Body of pancreas (tissue), 4 donors: ENCODE data around the gene CLEC2D. TPM values are rescaled to one million over a fixed set of nuclear protein-coding genes. Genes with fewer than 3 reads are reported as not detected.
"Not testable (repeated sequence)": the region's sequence is repeated elsewhere in the genome, so short reads cannot be mapped to it uniquely, and the experiment has no call there.

Experiments
- ATAC-seq: fragments of 150-250 bp; one replicate; pipeline ENCODE4 v1.9.1; 2016
- DNase-seq, 4 donors: peaks; one replicate each; pipeline ENCODE4 v3.0.0-alpha.2; 2019
- H3K27ac ChIP-seq, 4 donors: fragments of 200-600 bp; sonication (generic); 1 replicate in 3 of 4; 2 replicates in 1 of 4; pipeline versions ENCODE4 v1.5.1 to v1.6.1; 2016 to 2019; ENCODE audit warnings: mild to moderate bottlenecking in 1 of 4, mixed read lengths in 1 of 4, moderate library complexity in 1 of 4
- H3K27me3 ChIP-seq, 2 donors: fragments of 200-600 bp; sonication (generic); one replicate each; pipeline ENCODE4 v1.6.0; 2016; ENCODE audit warnings: mild to moderate bottlenecking in 1 of 2
- H3K36me3 ChIP-seq, 2 donors: fragments of 200-600 bp; sonication (generic); replicated peaks in 1 of 2; 2 replicates each; pipeline ENCODE4 v1.5.1; 2016; ENCODE audit warnings: low read depth in 2 of 2; ENCODE audit not compliant: insufficient read depth in 1 of 2
- H3K4me1 ChIP-seq: fragments of 200-600 bp; sonication (generic); one replicate; pipeline ENCODE4 v1.6.0; 2016
- H3K4me3 ChIP-seq, 2 donors: fragments of 200-600 bp; sonication (generic); 1 replicate in 1 of 2; 2 replicates in 1 of 2; pipeline ENCODE4 v1.5.1; 2016 to 2019
- H3K9me3 ChIP-seq, 3 donors: fragments of 200-600 bp; sonication (generic); 1 replicate in 2 of 3; 2 replicates in 1 of 3; pipeline ENCODE4 v1.5.1; 2016
- CTCF ChIP-seq, 7 experiments: fragments of 450-650 bp in 4 of 7; fragments of 200-600 bp in 3 of 7; sonication (generic) in 3 of 7; IDR thresholded peaks; one replicate each; pipeline ENCODE4 v1.5.1; 2016 to 2019; ENCODE audit warnings: antibody characterized with exemption in 7 of 7
- POLR2A ChIP-seq, 3 donors: fragments of 450-650 bp; IDR thresholded peaks; one replicate each; pipeline ENCODE4 v1.6.1; 2016; ENCODE audit warnings: antibody characterized with exemption in 3 of 3, mild to moderate bottlenecking in 2 of 3
- WGBS, 2 donors: methylation state at CpG; one replicate each; pipeline ENCODE4 v1.1.5; 2017; 5-methylcytosine and 5-hydroxymethylcytosine counted together
- intact Hi-C: fragments of 100-400 bp; cut with DNase I; formaldehyde crosslinking; loops from one replicate; pipeline ENCODE4 v1.15.1; 2023
- total RNA-seq, 2 donors: library from RNA; depleted of rRNA; stranded (reverse); fragments of >200 nt; gene quantifications; one replicate each; pipeline ENCODE4 v1.1.0, GENCODE V29; 2016

Gene CLEC2D
- total RNA-seq, 2 donors from 2014 or later = 5.3 to 7.5 TPM

- WGBS, 2 donors = 83 to 86% methylated on average over 3 of the region's 3 CpGs
- Histone ChIP-seq H3K27ac (no peak overlapping the region), H3K9me3 (no peaks in the 10 kb centered on the region), H3K27me3 (no peaks in the 10 kb centered on the region), H3K4me1 (peaks cover 5% of the 10 kb centered on the region), H3K4me3 (no peak overlapping the region), H3K36me3 (no peaks in the 10 kb centered on the region)
- no peak for ATAC-seq
- TF ChIP-seq POLR2A (IDR thresholded peaks at IDR 0.05) = no peak
- no peak for DNase-seq
- intact Hi-C loops = loop anchor here (5.0 to 10.0 kb wide), 2 partner anchors 74 to 377 kb away; no protein-coding TSS in a partner anchor
Observed at GRCh38 chr12:9708853-9709252, 39.3 kb downstream of the CLEC2D start.

DNA sequence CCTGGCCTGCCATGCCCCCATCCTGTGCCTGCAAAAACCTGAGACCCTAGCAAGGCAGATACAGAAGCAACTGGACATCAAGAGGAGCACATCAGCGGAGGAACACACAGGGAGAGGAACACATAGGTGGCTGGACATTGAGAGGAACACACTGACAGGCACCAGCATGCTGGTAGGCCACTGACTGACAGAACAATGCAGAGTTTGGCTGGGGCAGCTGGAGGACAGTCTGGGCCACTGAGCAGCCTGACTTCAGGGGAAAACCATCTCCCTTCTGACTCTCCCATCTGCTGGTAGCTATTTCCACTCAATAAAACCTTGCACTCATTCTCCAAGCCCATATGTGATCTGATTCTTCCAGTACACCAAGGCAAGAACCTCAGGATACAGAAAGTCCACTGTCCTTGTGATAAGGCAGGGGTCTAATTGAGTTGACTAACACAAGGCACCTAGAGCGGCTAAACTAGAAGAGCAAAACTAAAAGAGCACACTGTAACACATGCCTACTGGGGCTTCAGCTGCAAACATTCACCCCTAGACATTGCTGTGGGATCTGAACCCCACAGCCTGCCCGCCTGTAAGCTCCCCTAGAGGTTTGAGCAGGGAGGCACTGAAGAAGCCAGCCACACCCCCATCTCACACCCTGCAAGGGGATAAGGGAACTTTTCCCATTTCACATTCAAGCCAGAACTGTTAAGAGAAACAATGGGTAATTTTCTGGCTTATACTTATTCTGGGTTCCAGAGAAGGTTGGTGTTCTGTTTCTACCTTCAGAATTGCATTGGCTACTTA is 41.3 kb downstream of the CLEC2D start:
- intact Hi-C loops = no loop called here
- Histone ChIP-seq H3K27me3 (no peaks in the 10 kb centered on the region), H3K4me3 (no peak overlapping the region), H3K9me3 (no peaks in the 10 kb centered on the region), H3K4me1 (peaks cover 5% of the 10 kb centered on the region), H3K27ac (no peak overlapping the region), H3K36me3 (no peaks in the 10 kb centered on the region)
- no peak for ATAC-seq
- 68 to 80% methylated on average over 3 of the region's 3 CpGs for WGBS, 2 donors
- no peak for DNase-seq
- TF ChIP-seq CTCF (IDR thresholded peaks at IDR 0.05) = no peak
- no peak for TF ChIP-seq POLR2A (IDR thresholded peaks at IDR 0.05)

DNA sequence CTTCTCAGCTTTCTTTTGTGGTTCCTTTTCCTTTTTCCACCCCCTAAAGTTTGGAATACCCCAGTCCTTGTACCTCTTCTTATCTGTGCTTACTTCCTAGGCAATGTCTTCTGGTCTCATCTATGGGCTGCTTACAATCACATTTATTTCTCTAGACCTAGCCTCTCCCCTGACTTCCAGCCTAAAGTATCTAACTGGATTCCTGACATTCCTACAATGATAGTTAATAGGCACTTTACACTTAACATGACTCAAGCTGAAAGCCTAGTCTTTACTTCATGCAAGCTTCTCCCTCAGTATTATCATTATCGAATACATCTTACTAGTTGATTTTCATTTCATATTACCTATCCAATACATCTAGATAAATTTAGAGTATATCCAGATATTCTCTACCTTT is 42.2 kb downstream of the CLEC2D start:
- Histone ChIP-seq H3K27me3 (no peaks in the 10 kb centered on the region), H3K36me3 (no peaks in the 10 kb centered on the region), H3K4me3 (no peak overlapping the region), H3K9me3 (no peaks in the 10 kb centered on the region), H3K4me1 (peaks cover 5% of the 10 kb centered on the region), H3K27ac (no peak overlapping the region)
- no peak for DNase-seq
- TF ChIP-seq CTCF (IDR thresholded peaks at IDR 0.05) (no peak), POLR2A (IDR thresholded peaks at IDR 0.05) (no peak)
- 67 to 74% methylated on average over 1 of the region's 1 CpG for WGBS, 2 donors
- intact Hi-C loops = no loop called here
- no peak for ATAC-seq

- H3K36me3 ChIP-seq, H3K27ac ChIP-seq, DNase-seq, H3K4me3 ChIP-seq, H3K9me3 ChIP-seq, H3K4me1 ChIP-seq, H3K27me3 ChIP-seq, ATAC-seq, intact Hi-C loops: not testable (repeated sequence)
- WGBS, 2 donors = 56 to 65% methylated on average over 6 of the region's 6 CpGs
Observed at GRCh38 chr12:9713032-9713558, 43.6 kb downstream of the CLEC2D start.

DNA sequence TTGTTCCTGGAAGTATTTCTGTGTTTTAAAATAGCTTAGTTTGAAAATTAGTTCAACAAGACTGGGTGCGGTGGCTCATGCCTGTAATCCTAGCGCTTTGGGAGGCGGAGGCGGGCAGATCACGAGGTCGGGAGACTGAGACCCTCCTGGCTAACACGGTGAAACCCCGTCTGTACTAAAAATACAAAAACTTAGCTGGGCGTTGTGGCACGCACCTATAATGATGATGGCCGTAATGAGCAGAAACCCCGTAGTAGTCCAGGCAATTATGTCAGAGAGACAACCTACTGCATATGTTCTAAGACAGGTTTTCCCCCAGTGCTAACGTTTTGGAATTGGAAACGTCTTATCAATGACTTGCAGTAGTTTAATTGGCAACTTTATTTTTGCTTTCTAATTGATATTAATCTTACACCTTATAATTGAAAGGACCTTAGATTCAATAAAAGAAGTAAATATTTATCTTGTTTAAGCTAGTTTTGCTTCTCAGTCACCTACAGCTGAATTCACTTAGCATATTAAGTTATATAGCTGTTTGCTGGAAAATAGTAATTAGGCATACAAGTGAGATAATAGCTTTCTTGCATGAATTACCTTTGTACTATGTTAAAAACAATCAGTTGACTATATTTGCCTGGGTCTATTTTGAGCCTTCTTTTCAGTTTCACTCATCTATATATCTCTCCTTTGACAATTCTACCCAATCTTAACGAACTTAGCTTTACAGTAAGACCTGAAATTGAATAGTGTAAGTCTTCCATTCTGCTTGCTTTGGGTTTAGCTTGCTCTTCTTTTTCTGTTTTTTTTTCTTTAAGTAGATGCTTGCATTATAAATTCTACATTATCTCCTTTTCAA is 47.8 kb downstream of the CLEC2D start:
- TF ChIP-seq CTCF (IDR thresholded peaks at IDR 0.05) (no peak), POLR2A (IDR thresholded peaks at IDR 0.05) (no peak)
- no peak for DNase-seq
- Histone ChIP-seq H3K4me3 (no peak overlapping the region), H3K9me3 (no peaks in the 10 kb centered on the region), H3K4me1 (peaks cover 7% of the 10 kb centered on the region), H3K36me3 (no peaks in the 10 kb centered on the region), H3K27ac (no peak overlapping the region), H3K27me3 (no peaks in the 10 kb centered on the region)
- intact Hi-C loops = no loop called here
- ATAC-seq = no peak
- 74 to 83% methylated on average over 15 of the region's 15 CpGs for WGBS, 2 donors
